Gastroesophageal sphincter (tissue), 3 donors: ENCODE data around the gene IL9R.

Experiments
- CTCF ChIP-seq, 4 experiments: fragments of 200-600 bp in 2 of 4; fragments of 450-650 bp in 2 of 4; sonication (generic) in 1 of 4; IDR thresholded peaks; one replicate each; pipeline ENCODE4 v1.5.1; 2017 to 2019; ENCODE audit warnings: antibody characterized with exemption in 4 of 4, mild to moderate bottlenecking in 2 of 4, moderate library complexity in 2 of 4
- EP300 ChIP-seq: sonication (generic); formaldehyde crosslinking; IDR thresholded peaks from one replicate; pipeline ENCODE4 v1.6.1; 2017; ENCODE audit warnings: antibody characterized with exemption, mild to moderate bottlenecking
- POLR2A ChIP-seq, 2 donors: fragments of 450-650 bp; IDR thresholded peaks; one replicate each; pipeline ENCODE4 v1.6.1; 2017; ENCODE audit warnings: antibody characterized with exemption in 2 of 2, mild to moderate bottlenecking in 2 of 2, moderate library complexity in 1 of 2
- POLR2AphosphoS5 ChIP-seq: sonication (generic); formaldehyde crosslinking; IDR thresholded peaks from one replicate; pipeline ENCODE4 v1.6.1; 2017; ENCODE audit warnings: antibody characterized with exemption

GRCh38 chrX:155957843-155958242 is 39.7 kb upstream of the IL9R start:
- TF ChIP-seq POLR2A (IDR thresholded peaks at IDR 0.05) (no peak), POLR2AphosphoS5 (no peak), CTCF (IDR thresholded peaks at IDR 0.05) (no peak), EP300 (no peak)
